Measurements from ENCODE around the gene CD300C.
"Not testable (repeated sequence)": the region's sequence is repeated elsewhere in the genome, so short reads cannot be mapped to it uniquely, and the experiment has no call there.

CD300C gene

DNA sequence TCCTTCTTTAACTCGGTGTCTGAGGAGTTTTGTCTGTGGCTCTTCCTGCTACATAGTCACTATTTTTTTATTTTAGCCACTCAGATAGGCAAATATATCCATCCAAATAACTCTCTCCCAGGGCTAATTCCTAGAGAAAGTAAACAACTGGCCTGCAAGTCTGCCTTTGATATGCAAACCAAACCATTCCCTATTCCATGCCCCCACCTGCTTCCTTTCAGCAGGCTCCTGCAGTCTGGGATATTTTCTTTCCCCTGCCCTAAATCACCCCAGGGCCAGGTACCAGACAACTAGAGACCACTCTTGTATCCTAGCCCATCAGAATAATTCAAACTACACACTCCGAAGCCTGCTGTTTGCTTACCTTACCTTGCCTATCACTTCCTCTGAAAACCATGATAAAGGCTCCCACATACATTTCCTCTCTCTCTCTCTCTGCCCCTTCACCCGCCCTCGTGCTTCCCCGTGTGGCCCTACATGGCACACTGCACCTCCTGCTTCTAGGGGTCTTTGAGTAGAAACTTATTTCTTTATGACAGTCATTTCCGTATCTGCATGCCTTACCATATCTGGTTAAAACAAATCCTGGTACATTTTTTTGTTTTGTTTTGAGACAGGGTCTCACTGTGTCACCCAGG is 13.1 kb upstream of the CD300C start:
- no peak for DNase-seq

DNA sequence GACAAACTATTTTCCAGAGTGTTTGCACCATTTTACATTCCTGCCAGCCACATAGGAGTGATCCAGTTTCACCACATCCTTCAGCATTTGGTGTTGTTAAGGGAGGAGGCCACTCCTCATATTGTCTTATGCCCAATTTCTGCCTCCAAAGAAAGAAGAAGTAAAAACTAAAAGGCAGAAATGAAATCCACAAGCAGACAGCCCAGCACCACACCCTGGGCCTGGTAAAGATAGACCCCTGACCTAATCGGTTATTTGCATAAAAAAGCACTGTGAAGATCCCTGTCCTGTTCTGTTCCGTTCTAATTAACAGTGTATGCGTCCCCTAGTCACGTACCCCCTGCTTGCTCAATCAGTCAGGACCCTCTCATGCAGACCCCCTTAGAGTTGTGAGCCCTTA is 12.5 kb upstream of the CD300C start:
- not testable (repeated sequence) for DNase-seq

DNA sequence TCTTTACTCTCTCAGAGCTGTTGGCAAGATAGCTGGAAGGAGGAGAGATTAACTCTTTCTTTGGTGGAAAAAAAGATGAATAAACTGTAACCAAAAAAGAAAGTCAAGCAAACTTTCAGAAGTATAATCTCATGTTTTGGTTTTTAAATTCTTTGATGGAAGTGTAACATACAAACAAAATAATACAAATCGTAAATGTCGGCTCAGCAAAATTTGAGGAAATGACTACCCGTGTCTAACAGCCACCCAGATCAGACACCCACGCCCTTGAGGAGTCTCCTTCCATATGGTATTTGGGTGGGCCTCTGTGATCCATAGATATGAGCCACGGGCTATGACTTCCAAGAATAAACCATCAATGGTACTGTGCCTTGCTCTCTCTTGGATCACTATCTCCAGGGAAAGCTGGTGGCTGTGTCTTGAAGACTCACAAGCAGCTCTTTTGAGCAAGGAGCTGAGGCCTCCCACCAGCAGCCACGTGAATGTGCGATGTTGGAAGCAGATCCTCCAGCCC is 9.6 kb upstream of the CD300C start:
- no peak for DNase-seq

DNA sequence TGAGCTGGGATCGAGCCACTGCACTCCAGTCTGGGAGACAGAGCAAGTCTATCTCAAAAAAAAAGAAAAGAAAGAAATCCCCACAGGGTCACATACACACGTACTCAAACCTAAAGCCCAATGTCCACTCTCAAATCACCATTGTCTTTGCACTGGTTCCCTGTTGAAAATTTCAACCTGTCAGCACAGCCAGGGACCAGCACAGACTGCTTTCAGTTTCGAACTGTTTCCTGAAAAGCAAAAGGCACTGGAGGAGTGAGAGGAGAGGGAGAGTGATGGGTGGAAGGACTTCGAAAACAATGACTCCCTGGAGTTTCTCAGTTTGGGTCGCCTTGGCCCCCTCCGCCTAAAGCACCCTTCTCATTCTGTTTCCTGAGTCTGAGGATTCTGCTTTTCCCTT is 9.0 kb upstream of the CD300C start:
- DNase-seq = no peak

DNA sequence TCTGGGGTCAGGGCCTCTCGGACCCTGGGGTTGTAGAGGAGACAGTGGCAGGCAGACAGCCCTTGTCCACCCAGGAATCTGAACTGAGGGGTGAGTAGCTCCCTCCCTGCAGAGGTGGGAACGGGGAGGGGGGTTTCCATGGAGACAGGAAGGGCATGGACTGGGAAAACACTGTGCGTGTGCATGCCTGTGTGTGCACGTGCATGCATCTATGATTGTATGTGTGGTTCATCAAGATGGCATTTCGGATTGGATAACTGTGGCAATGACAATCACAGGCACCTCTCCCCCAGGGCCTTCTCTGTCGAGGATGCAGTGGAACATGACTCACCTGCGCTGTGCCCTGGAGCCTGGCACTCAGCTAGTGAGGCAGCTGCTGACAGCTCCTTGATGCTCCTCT is 6.1 kb upstream of the CD300C start:
- DNase-seq = no peak

DNA sequence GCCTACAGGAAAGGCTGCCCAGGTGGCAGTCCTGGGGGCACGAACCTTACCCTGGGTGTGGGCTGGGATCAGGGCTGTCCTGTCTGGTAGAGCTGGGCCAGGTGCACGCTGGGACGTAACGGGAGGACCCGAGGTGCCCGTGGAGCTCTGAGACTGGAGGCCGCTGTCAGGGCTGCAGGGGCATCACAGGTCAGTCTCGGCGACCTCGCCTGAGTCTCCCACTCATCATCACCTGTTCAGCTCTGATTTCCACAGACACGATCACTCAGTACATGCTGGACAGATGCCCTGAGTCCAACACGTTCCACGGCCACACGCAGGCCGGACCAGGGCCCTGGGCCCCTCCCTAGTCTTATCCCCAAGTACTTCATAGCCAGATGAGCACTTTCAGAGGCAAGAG is 4.7 kb upstream of the CD300C start:
- no peak for DNase-seq

DNA sequence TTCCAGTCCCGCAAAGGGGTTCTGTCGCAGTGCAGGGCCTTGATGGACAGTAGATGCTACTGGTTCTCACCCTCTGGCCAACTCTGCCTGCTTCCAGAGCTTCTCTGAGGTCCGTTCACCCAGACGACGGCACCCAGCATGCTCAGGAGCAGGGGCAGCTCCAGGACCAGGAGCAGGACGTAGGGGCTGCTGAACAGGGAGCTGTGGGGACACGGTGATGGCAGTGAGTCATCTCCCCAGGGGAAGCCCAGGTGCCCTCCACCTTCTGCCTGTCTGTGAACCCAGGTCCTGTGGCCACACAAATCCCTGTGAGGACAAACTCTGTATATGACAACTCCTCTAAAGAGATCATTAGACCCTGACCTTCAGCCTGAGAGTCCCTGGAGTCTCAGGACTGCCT is 3.4 kb upstream of the CD300C start:
- DNase-seq = no peak

DNA sequence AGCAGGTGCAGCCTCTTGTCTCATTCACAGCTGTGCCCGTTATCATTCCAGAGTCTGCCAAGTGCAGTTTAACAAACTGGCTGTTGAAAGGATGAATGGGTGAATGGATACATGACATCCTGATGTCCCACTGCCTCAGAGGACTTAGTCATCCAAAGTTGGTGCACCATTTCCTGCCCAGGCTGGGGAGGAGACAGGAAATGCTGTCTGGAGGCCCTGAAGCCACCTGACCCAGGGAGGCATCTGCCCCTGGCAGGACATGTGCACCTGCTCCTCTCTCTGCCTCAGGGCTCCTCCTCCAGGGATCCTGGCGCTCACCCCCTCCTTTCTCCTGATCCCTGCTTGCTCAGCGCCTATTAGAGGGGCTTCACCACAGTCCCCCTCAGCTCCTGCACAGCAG is 1.8 kb upstream of the CD300C start:
- no peak for DNase-seq

DNA sequence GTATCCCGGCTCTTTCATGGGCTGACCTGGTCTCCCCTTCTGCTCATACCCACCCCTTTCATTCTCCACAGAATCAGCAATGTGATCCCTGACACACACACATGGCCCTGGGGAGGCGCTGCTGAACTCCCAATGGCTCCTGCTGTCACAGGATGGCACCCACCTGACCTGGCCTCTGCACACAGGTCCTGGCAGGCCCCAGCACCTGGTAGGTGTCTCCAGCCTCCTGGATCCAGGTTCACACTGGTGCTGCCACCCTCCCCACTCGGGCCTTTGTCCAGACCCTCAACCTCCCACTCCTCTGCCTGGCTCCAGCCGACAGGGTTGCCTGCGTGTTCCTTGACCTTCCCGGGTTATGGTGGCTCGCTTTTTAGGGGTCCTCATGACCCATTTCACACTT is 1.3 kb upstream of the CD300C start:
- no peak for DNase-seq

DNA sequence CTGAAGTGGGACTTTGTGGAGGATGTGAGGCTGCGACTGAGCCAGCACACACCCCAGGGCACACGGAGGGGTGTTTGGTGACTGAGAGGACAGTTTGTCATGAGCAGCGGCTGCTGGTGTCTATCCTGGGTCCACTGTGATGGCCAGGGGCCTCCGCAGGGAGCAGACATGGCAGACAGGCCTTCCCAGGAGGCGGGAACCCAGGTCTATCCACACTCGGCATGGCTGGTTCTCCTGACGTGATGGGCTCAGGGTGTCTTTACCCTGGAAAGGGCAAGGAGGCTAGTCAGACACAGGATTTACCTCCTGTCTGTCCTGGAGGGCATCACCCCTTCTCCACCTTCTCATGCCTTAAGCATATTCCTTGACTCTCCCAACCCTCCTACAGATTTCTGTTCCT is 671 bp upstream of the CD300C start:
- DNase-seq = no peak

DNA sequence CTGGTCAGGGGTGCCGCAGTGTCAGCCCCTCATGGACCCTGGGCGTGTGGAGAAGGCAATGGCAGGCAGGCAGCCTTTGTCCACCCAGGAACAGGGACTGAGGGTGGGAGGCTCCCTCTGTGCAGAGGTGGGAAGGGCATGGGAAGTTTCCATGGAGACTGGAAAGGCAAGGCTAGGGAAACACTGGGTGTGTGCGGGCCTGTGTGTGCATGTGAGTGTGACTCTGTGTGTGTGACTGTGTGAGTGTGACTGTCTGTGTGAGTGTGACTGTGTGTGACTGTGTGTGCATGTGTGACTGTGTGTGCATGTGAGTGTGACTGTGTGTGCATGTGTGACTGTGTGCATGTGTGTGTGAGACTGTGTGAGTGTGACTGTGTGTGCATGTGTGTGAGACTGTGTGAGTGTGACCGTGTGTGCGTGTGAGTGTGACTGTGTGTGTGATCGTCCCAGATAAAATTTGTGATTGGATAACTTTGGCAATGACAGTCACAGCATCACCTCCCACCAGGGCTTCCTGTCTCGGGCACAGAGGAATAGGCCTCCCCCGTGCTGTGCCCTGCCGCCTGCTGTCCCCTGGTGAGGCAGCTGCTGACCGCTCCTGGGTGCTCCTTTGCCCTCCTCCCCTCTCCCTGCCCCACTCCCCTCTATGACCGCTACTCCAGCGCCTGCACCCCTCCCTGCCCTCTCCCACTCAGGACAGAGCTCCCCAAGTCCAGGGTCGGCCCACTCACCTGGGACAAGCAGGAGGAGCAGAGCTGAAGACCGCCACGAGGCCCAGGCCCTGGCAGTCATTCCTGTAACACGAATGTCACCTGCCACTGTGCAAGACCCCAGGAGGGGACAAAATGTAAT is 698 bp downstream of the CD300C start:
- no peak for DNase-seq

DNA sequence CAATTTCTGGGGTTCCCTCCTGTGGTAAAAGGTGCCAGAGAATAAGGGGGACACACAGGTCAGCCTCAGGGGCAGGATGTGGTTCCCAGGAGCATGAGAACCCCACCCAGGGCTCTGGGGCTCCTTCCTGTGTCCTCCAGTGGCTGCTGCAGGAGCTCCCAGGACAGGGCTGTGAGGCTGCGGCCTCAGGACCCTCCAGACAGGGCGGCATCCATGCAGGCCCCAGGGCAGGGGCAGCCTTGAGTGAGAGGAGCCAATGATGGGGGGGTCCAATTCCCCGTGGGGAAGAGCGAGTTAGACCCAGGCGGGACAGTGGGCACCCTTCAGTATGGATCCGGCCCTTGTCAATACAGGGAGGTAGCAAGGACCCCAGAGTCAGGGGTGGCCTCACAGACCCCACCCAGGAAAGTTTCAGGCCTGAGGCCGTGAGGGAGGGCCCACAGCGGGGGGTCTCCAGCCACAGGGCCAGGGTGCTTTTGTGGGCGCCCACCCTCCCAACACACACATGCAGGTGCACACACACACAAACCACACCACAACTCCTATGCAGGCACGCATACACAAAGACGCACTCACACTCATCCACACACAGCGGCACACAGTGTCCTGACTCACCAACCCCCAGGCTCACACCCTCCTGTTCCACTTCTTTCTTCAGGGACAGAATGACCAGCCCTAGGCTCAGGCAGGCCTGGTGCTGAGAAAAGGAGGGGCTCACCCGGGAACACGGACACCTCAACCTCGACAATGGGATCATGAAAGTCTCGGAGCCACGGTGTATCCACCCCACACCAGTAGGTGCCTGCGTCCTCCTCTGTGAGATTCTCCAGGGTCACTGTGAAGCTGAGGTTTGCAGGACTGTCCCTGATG is 1.8 kb downstream of the CD300C start:
- no peak for DNase-seq

DNA sequence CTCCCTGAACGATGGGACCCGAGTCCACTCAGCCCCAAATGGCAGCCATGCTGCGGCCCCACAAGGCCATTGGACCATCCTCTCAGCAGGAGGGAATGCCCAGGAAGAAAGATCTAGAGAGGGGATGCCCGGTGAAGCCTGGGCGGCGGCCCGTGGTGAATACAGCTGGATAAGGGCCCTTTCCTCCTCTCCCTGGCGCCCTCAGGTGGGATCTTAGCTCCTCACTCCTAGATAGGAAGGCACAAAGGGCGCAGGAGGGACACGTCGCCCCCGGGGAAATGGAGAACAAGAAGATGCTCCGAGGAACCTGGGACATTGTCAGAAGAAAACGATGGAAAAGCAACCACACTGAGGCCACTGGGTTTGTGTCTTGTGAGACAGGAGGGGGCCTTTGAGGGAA is 2.5 kb downstream of the CD300C start:
- DNase-seq = no peak

DNA sequence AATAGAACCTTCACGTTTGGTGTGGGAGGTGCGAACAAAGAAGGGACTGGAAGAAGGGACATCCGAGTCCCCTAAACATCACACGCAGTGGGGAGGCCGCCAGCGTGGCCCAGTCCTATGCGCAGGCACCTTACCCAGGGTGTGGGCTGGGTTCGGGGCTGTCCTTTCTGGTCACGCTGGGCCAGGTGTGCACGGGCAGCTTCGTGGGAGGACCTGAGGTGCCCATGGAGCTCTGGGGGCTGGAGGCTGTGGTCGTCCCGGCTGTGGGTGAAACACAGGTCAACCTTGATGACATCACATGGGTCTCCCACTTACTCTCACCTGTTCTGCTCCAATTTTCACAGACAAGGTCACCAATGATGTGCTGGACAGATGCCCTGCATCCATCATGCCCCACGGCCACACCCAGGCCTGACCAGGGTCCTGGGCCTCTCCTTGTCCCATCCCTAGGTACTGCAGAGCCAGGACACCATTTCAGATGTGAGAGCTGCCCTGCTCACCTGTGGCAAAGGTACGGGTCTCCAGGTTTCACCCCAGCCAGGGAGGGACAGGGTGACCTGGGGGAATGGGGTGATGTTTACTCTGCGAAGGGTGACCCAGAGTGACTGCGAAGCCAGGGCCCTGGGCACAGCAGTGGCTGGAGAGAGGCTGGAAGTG is 3.1 kb downstream of the CD300C start:
- DNase-seq = no peak

DNA sequence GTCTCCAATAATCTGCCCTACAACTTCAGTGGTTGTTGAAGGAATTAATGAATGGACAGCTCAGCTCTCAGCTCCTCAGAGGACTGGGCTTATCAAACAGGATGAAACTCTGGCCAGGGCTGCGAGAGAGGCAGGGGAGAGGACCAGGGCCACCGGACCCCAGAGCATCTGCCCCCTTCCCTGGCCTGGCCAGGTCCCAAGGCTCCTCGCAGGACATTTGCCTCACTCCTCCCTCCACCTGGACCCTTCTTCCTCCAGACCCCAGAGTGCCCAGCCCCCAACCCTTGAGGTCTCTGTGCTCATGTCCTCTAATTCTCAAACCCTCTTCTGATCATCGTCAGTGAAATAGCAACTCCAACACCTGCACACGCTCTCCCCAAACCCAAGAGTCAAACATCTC is 3.7 kb downstream of the CD300C start:
- DNase-seq = no peak

DNA sequence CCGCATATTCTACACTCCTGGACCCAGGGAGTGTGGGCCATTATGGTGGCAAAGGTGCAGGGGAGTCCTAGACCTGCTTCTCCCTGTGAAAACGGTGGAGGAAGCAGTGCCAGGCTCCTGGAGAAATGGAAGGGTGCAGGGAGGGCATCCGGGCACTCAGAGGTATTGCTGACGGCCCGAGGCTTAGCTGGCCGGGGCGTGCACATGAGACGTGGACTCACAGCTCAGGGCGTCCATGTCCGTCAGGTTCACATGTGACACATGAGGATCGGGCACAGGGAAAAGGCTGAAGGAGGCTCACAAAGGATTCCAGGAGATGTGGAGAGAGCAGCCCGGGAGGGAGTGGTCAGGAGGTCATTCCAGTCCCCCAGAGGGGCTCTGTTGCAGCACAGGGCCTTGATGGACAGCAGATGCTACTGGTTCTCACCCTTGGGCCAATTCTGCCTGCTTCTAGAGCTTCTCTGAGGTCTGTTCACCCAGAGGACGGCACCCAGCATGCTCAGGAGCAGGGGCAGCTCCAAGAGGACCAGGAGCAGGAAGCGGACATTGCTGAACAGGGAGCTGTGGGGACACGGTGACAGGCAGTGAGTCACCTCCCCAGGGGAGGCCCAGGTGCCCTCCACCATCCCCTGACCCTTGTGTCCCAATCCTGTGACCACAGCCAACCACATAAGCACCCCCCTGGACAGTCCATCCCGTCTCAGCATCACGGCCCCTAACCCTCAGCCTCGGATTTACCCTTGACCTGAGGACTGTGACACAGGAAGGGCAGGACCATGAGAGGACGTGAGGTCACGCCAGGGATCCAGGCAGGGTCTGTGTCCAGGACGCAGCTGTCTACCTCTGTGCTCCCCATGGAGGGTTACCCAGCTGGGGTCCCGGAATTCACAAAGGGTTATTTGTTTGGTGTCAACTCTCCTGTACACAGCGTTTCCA is 4.5 kb downstream of the CD300C start:
- no peak for DNase-seq

DNA sequence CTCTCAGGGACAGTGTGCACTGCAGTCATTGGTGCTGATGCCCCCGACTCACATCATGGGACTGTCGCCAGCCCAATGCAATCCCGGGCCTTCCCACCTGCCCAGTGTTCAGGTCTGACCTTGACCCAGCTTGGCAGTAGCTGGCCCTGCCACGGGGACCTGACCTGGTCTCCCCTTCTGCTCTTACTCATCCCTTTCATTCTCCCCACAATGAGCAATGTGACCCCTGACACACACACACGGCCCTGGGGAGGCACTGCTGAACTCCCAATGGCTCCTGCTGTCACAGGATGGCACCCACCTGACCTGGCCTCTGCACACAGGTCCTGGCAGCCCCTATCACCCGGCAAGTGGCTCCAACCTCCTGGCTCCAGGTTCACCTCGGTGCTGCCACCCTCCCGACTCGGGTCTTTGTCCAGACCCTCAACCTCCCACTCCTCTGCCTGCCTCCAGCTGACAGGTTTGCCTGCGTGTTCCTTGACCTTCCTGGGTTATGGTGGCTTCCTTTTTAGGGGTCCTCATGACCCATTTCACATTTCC is 6.6 kb downstream of the CD300C start:
- no peak for DNase-seq

DNA sequence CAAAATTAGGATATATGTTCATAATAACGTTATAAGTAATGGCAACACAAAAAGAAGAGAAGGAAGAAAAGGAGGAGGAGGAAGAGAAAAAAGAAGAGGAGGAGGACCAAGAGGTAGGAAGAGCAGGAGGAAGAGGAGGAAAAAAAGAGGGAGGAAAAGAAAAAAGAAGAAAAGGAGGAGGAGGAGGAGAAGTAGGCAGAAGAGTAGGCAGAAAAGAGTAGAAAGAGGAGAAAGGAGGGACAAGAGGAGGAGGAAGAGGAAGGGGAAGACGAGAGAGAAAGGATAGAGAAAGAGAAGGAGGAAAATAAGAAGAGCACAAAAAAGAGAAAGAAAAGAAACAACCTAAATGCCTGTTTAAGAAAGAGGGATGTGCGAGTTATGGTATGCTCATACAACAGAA is 9.0 kb downstream of the CD300C start:
- DNase-seq = no peak

DNA sequence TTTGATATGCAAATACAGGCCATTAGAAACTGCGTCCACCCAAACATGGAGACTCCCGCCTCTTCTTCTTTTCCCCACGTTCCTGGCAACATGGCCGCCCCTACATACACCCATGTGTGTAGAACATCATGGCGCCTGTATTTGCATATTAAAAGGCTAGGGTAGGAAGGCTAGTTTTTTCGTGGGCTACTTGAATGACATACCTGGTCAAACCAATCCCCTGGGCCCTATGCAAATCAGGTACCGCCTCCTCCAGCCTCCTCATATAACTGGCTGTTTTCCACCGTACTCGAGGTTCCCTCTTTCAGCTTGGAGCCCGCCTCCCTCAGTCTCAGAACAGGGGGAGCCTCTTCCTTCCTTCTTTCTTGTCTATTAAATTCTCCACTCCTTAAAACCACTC is 13.8 kb downstream of the CD300C start:
- no peak for DNase-seq

DNA sequence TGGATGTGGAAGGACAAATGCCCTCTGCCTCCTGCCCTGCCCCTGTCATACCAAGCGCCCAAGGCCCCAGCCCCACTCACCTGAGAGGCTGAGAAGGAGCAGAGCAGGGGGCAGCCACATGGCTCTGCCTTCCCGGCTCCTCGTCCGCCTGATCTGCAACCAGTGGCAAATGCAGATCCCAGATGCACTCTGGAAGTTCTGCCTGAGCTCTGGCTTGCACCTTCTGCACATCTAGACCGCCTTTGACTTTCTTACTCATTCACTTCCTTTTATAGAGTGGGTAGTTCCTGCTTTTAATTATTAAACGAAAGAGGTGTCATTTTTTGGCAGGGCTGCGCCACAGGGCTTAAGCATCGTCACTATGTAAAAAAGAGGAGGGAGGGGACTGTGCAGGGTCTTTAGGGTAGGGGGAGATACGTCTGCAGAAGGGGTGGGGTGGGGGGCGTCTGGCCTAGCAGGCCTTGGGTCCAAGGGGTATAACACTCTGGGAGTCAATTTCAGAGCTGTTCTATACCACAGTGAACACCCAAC is 14.6 kb downstream of the CD300C start, which contains the start of gene CD300LB:
CD300LB (minus strand) TSS at position 245 of the 531 bp plus-strand sequence; CDS start at position 120, 125 bp downstream.
- no peak for DNase-seq

DNA sequence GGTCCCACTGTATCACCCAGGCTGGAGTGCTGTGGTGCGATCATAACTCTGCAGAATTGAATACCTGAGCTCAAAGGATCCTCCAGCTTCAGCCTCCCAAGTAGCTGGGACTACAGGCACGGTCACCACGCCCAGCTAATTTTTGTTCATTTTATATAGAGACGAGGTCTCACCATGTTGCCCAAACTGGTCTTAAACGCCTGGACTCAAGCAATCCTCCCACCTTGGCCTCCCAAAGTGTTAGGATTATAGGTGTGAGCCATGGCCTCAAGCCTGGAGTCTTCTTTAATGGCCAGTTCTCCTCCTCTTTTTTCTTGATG is 15.1 kb downstream of the CD300C start:
- no peak for DNase-seq

Data from HCEC 1CT (cell line).